ENCODE results near the gene GPR87.

Gene GPR87

DNA sequence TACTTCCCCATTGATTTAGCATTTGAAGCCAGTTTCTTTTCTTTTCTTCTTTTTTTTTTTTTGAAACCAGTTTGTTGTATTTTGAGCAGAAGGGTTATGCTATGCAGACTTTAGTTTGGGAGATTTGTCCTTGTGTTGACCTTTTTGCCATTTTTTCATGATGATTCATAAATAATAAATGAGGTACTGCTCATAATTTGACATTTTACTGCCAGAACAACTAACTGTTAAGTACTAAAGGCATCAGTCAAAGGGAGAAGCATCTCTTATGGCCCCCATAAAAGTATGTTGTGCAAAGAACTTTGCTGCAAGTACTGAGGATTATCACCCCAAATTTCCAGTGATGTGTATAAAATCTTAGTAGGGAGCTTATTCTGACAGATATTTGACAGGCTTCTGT, 1.7 kb upstream of the GPR87 start:
- in situ Hi-C loops (cut with HindIII; ENCODE audit: low sequenced_read_pairs) = no loop called here

- in situ Hi-C loops (cut with HindIII; ENCODE audit: low sequenced_read_pairs) = no loop called here
These were observed 774 bp downstream of the GPR87 start for GRCh38 chr3:151315846-151316245.

DNA sequence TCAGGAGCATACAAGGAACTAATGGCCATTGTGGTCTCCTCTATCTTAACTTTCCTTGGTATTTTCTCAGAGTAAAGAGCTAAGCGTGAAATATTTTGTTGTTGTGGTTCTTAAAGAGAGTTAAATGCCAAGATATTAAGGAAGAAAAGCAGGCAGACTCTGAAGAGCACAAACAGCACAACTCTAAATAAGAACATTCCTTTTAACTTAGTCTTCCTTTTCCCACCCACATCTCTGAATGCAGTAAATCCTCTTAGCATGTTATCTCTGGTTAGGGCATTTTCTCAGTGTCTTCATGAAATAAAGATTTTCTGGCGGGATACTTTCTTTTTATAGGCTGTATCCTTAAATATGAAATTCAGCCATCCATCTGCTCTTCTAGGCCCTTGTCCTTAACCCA, 1.5 kb downstream of the GPR87 start:
- in situ Hi-C loops (cut with HindIII; ENCODE audit: low sequenced_read_pairs) = no loop called here

- in situ Hi-C loops (cut with HindIII; ENCODE audit: low sequenced_read_pairs) = no loop called here
These were observed 2.0 kb downstream of the GPR87 start for GRCh38 chr3:151314593-151314992.

DNA sequence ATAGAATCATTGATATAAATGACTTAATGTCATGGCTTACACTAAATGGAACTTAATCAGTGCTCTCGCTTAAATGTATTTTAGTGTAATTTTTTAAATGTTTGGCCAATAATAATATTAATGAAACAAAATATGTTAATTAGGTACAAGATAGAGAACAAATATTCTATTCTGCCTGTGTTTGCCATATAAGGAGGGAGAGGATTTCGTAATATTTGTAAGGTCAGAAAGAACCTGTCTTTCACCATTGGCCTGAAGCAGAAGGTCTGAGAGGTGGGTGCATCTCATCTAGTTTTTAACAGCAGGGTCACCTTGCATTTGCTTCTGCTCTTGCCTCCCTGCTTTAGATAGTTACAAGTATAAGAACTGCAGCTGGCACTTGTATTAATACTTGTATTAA, 2.5 kb downstream of the GPR87 start:
- in situ Hi-C loops (cut with HindIII; ENCODE audit: low sequenced_read_pairs) = no loop called here

DNA sequence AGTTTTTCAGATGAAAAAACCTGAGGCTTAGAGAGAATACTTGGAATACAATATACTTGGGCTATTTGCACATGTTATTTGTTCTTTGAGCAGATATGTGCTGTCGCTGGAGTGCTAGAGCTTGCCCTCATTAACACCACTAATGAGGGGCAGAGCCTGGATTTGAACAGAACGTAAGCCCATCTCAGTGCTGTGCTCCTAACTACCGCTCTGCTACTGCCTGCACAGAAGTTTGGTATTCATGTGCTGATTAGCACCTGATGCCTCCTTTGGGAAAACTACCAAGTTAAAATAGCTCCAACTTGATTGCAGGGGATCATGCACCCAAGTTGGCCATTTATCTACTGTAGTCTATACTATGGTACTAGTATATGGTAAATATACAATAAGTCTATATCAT, 3.6 kb downstream of the GPR87 start:
- in situ Hi-C loops (cut with HindIII; ENCODE audit: low sequenced_read_pairs) = no loop called here

- in situ Hi-C loops (cut with HindIII; ENCODE audit: low sequenced_read_pairs) = no loop called here
These were observed 7.1 kb downstream of the GPR87 start for GRCh38 chr3:151309566-151309965.

DNA sequence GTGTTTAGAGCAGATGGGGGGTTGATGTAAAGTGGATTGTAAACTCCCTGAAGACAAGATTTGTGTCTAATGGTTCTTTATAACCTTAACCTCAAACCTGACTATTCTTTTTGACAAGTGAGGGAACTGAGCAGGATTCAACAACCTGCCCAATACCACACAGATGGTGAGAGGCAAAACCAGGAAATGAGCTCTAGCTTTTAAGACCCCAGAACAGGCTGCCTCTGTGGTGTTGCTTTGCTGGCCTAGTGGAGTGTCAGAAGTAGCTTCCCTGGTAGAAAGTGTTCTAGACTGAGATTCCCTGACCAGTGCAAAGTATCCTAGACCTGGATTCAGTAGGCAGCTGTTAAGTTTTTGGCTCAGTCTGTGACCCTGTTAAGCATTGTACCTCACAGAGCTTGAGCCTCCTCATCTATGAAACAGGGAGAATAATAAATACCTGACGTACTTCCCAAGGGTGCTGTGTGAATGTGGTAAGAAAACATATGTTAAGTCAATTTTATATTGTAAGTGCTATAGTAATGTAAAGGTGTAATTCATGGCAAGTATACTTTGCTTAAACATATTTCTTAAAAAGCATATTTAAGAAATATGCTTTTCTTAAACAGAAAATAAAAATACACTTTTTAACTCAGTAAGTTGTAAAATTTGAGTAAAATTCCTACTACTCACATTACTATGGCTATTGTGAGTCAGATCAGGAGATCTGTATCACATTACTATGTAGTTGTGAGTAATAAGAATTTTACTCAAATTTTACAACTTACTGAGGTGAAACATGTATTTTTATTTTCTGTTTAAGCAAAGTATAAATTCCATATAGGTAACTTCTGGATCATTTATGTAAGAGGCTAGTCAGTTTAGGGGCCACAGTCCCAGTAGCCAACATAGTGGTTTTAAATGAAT, 8.8 kb downstream of the GPR87 start:
- in situ Hi-C loops (cut with HindIII; ENCODE audit: low sequenced_read_pairs) = no loop called here

GRCh38 chr3:151307131-151307530, 9.5 kb downstream of the GPR87 start:
- in situ Hi-C loops (cut with HindIII; ENCODE audit: low sequenced_read_pairs) = no loop called here

- in situ Hi-C loops (cut with HindIII; ENCODE audit: low sequenced_read_pairs) = no loop called here
These were observed 10.3 kb downstream of the GPR87 start for GRCh38 chr3:151306168-151306810.

DNA sequence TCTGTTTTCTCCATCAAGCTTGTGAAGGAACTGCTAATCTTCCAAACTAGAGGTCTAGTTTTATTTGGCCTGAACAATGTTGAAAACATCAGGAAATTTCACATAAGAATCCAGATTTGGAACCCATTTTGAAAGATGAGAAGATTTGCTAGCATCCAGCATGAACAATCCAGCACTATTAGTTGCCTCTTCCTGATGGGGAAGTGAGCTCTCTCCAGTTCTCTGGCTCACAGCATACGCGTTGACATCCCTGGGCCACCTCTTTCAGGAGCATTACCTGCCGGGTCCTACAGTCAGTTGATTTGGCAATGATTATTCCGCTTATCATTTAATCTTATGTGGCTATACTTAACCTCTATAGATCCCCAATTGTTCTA, 10.9 kb downstream of the GPR87 start:
- in situ Hi-C loops (cut with HindIII; ENCODE audit: low sequenced_read_pairs) = no loop called here

DNA sequence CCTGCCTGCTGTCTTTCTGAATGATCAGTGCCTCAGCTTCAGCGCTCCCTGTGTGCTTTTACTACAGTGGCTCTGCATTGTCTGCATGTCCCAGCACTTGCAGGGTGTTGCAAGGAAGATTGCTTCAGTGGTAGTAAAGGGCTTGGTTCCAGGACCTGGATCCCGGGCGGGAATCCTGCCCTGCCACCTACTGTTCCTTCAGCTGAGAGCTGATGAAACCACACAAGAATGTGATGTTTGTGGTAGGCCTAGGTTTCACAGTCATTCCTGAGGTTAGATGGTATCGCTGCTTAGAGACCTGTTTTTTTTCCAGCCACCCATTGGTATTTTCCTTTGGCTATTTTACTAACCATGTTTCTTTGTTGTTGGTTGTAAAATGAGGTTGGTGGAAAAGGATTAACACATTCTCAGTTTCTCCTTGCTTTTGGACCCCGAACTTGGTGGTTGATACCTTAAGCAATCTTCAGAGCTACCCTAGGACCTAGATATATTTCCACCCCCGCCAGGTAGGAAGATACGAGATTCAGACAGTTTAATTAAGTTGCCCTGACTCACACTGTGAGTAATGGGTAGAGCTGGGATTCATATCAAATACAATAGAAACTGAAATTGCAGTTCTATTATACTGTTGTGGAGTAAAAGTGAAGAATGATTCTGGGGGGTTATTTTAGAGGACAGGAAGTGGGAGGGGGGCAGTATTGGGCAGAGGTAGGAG, 11.4 kb downstream of the GPR87 start:
- in situ Hi-C loops (cut with HindIII; ENCODE audit: low sequenced_read_pairs) = no loop called here

GRCh38 chr3:151303751-151304150, 12.9 kb downstream of the GPR87 start:
- in situ Hi-C loops (cut with HindIII; ENCODE audit: low sequenced_read_pairs) = no loop called here

GRCh38 chr3:151301787-151302186, 14.8 kb downstream of the GPR87 start:
- in situ Hi-C loops (cut with HindIII; ENCODE audit: low sequenced_read_pairs) = no loop called here

DNA sequence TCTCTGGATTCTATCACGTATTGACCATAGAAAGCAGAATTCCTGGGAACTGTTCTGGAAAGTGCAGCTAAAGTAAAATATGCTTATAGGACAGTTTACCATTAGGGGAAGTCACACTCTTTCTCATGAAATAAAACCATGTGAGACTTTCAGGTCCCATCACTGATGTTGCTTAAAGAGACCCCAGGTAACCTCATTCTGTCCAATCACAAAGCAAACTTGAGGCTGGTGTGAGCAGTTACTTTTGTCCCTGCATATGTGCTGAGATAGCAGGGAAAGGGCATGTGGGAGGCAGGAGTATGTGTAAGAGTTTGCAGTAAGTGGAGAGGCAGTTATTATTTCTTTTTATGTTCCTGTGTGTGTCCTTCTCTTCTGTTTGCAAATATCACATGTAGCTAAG, 16.1 kb downstream of the GPR87 start:
- in situ Hi-C loops (cut with HindIII; ENCODE audit: low sequenced_read_pairs) = no loop called here

GRCh38 chr3:151299006-151299405, 17.6 kb downstream of the GPR87 start:
- in situ Hi-C loops (cut with HindIII; ENCODE audit: low sequenced_read_pairs) = no loop called here

- in situ Hi-C loops (cut with HindIII; ENCODE audit: low sequenced_read_pairs) = no loop called here
These were observed 19.2 kb downstream of the GPR87 start for GRCh38 chr3:151297429-151297828.

DNA sequence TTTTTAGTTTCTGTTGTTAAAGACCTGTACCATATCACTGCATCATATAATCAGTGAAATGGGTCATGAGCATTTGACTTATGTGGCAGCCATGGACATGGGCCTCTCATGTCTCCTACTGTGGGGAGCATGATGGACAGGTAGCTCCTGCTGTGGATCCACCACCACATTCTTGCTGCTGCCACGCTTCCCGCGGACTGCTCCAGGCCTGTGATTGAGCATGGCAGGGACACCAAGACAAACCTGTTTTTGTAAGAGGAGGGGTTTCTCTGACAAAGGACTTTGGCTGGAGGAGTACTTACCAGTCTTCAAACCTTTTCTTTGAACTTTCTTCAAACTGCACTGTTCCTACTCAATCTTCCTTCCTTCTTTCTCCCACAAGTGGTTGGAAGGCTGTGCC, 20.4 kb downstream of the GPR87 start:
- in situ Hi-C loops (cut with HindIII; ENCODE audit: low sequenced_read_pairs) = no loop called here

DNA sequence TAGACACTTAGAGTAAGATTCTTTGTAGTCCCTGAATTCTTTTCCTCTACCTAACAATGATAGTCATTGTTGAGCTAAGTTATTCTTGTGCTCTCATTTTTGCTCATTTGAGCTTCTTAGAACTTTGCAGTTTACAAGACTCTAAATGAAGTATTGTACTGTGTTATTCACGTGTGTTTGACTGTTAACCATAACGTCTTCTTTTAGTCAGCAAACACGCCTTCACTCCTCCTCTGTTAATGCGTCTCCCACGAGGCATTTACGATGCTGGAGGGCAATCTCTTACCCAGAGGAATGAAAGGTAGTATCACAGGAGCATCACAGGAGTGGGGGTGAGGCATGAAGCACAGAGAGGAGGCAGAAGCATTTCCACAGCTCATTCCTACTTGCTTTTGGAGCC, 23.5 kb downstream of the GPR87 start:
- in situ Hi-C loops (cut with HindIII; ENCODE audit: low sequenced_read_pairs) = no loop called here

- in situ Hi-C loops (cut with HindIII; ENCODE audit: low sequenced_read_pairs) = no loop called here
These were observed 25.9 kb downstream of the GPR87 start for GRCh38 chr3:151290673-151291072.

DNA sequence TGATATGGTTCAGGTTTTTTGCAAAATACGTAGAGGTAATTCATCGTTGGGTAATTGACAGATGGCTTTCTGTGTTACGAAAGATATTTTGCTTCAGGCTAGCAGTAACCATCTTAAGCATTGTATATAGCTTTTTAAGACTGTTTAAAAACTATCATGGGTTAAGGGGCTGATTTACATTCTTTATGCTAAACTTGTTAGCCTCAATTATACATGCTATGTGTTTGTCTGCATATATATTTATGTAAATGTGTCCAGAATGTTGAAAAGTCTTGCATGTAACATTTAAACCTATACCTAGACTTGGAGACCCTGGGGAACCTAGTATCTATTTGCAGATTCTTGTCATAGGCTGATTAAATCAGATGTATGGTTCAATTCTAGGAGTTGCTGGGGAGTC, 27.2 kb downstream of the GPR87 start:
- in situ Hi-C loops (cut with HindIII; ENCODE audit: low sequenced_read_pairs) = no loop called here

DNA sequence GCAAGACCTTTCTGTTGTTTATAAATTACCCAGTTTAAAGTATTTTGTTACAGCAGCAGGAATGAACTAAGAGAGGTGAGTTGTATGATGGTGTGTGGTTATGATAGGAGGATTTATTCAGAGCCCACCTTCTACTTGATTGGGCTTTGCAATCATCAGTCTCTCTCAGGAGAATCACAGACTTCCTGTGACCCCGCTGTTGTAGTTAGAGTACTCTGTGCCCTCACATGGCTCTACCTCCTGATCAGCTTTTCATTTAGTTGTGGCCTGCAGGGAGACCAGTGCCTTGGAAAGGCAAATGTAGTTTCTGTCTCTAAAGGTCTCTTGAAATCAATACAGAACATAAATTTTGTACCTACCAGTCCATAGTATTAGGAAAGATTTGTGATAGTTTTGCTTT, 30.7 kb downstream of the GPR87 start:
- in situ Hi-C loops (cut with HindIII; ENCODE audit: low sequenced_read_pairs) = no loop called here

Data from DLD1 (cell line).